HT1080 (cell line): ENCODE data around the gene CABCOCO1. TPM values are rescaled to one million over a fixed set of nuclear protein-coding genes. Genes with fewer than 3 reads are reported as not detected.
"Not testable (repeated sequence)": the region's sequence is repeated elsewhere in the genome, so short reads cannot be mapped to it uniquely, and the experiment has no call there.

Experiments used
- DNase-seq: peaks from one replicate; pipeline ENCODE4 v3.0.0-alpha.2; 2015; ENCODE audit warnings: low read depth
- total RNA-seq: library from RNA; depleted of rRNA; stranded (reverse); fragments of >200 nt; shearing (Covaris generic); gene quantifications from 2 replicates; pipeline ENCODE4 v1.2.3, GENCODE V29; 2014

Gene CABCOCO1
- total RNA-seq, 1 experiment from 2014 or later, result not detected

- DNase-seq, result peak; percentile 7
Measured at GRCh38 chr10:61642676-61643075, 20.1 kb upstream of the CABCOCO1 start.

- DNase-seq, result no peak
Measured at GRCh38 chr10:61643316-61643751, 19.4 kb upstream of the CABCOCO1 start.

GRCh38 chr10:61653699-61654098 is 9.0 kb upstream of the CABCOCO1 start:
- DNase-seq, result no peak

GRCh38 chr10:61655335-61655851 is 7.3 kb upstream of the CABCOCO1 start:
- no peak for DNase-seq

GRCh38 chr10:61663466-61663865 is 737 bp downstream of the CABCOCO1 start:
- no peak for DNase-seq

GRCh38 chr10:61664985-61665384 is 2.3 kb downstream of the CABCOCO1 start:
- DNase-seq, result no peak

- DNase-seq, result no peak
Measured at GRCh38 chr10:61669161-61669725, 6.5 kb downstream of the CABCOCO1 start.

- no peak for DNase-seq
Measured at GRCh38 chr10:61669849-61670248, 7.1 kb downstream of the CABCOCO1 start.

- DNase-seq, result no peak
Measured at GRCh38 chr10:61673360-61673759, 10.6 kb downstream of the CABCOCO1 start.

- DNase-seq, result no peak
Measured at GRCh38 chr10:61682323-61682722, 19.6 kb downstream of the CABCOCO1 start.

GRCh38 chr10:61683319-61683718 is 20.6 kb downstream of the CABCOCO1 start:
- DNase-seq, result no peak

GRCh38 chr10:61684894-61685507 is 22.3 kb downstream of the CABCOCO1 start:
- no peak for DNase-seq

GRCh38 chr10:61688551-61689308 is 26.0 kb downstream of the CABCOCO1 start:
- DNase-seq, result no peak

- not testable (repeated sequence) for DNase-seq
Measured at GRCh38 chr10:61691667-61692066, 28.9 kb downstream of the CABCOCO1 start.

GRCh38 chr10:61692447-61693010 is 29.8 kb downstream of the CABCOCO1 start:
- no peak for DNase-seq

GRCh38 chr10:61698968-61699655 is 36.4 kb downstream of the CABCOCO1 start:
- DNase-seq, result no peak

- no peak for DNase-seq
Measured at GRCh38 chr10:61701055-61701705, 38.5 kb downstream of the CABCOCO1 start.

- DNase-seq, result no peak
Measured at GRCh38 chr10:61701706-61702105, 39.0 kb downstream of the CABCOCO1 start.

- no peak for DNase-seq
Measured at GRCh38 chr10:61702584-61702983, 39.9 kb downstream of the CABCOCO1 start.

GRCh38 chr10:61705022-61705613 is 42.4 kb downstream of the CABCOCO1 start:
- no peak for DNase-seq
